ENCODE data around the gene TSN.

DNA sequence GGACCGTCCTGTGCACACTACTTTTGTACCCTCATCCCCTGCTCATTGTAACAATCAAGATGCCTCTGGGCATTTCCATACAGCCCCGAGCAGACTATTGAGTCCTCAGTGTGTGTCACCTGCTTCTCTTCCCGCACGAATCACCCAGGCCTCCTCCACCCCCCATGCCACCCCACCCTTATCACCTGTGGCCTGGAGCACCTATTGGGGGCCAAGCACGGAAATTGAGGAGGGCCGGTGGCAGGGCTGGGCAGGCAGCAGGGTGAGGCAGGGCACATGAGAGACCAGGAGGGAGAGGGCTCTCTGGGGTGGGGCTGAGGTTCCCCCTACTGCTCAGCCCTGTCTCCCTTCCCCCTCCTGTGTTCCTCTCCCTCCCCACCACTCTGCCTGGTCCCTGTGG, 14.5 kb upstream of the TSN start:
- TF ChIP-seq, protein P1, sequence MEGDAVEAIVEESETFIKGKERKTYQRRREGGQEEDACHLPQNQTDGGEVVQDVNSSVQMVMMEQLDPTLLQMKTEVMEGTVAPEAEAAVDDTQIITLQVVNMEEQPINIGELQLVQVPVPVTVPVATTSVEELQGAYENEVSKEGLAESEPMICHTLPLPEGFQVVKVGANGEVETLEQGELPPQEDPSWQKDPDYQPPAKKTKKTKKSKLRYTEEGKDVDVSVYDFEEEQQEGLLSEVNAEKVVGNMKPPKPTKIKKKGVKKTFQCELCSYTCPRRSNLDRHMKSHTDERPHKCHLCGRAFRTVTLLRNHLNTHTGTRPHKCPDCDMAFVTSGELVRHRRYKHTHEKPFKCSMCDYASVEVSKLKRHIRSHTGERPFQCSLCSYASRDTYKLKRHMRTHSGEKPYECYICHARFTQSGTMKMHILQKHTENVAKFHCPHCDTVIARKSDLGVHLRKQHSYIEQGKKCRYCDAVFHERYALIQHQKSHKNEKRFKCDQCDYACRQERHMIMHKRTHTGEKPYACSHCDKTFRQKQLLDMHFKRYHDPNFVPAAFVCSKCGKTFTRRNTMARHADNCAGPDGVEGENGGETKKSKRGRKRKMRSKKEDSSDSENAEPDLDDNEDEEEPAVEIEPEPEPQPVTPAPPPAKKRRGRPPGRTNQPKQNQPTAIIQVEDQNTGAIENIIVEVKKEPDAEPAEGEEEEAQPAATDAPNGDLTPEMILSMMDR (conservative IDR thresholded peaks at IDR 0.05), result no peak
- no peak for TF ChIP-seq ZFX (IDR thresholded peaks at IDR 0.05)
